SK-N-DZ (cell line): ENCODE data around the gene GRIK4.
A peak's percentile ranks its signal among the peaks of the same experiment; 100 is the strongest.
"Not testable (repeated sequence)": the region's sequence is repeated elsewhere in the genome, so short reads cannot be mapped to it uniquely, and the experiment has no call there.

Experiments used
- DNase-seq: peaks from one replicate; pipeline ENCODE4 v3.0.0-alpha.2; 2015; ENCODE audit warnings: low spot score

The GRIK4 gene

GRCh38 chr11:120985718-120986569 lies 474.4 kb downstream of the GRIK4 start:
- peak; percentile 32 for DNase-seq

- no peak for DNase-seq
Measured at GRCh38 chr11:120988603-120989002, 477.1 kb downstream of the GRIK4 start.

GRCh38 chr11:120991830-120992686 lies 480.5 kb downstream of the GRIK4 start:
- DNase-seq, result no peak

DNA sequence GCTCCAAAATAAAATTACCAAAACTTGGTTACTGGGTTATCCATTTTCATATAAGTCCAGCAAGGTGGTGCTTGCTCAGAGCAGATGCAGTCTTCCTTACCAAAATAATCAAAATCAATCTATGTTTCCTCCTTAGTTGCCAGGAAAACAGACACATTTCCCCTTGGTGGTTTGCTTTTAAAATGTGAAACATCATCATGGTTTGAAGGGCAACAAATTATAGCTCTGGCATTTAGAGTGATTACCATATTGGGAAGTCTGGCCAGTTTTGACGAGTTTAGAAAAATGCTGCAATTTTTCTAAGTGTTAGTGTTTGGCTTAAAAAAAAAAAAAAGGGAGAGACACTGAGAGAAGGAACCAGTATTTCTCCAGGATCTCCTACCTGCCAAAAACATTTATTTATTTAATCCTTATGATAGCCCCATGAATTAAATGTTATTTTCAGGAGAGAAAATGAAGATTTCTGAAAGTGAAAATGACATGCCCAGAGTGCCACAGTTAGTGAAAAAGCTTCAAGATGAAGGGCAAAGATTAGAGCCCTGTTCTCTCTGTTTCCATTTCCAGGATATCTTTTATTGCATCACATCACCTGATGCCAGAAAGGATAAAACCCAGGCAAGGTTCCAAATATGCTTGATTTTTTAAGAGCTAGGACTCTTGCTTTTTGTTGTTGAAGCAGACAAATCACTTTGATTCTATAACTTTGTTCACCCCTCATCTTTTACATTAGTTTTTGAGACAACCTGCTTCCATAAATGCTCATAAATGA lies 482.7 kb downstream of the GRIK4 start:
- no peak for DNase-seq

- DNase-seq, result no peak
Measured at GRCh38 chr11:120995184-120995583, 483.6 kb downstream of the GRIK4 start.

GRCh38 chr11:120996973-120997372 lies 485.4 kb downstream of the GRIK4 start:
- no peak for DNase-seq

GRCh38 chr11:120998581-120998980 lies 487.0 kb downstream of the GRIK4 start:
- DNase-seq, result no peak

DNA sequence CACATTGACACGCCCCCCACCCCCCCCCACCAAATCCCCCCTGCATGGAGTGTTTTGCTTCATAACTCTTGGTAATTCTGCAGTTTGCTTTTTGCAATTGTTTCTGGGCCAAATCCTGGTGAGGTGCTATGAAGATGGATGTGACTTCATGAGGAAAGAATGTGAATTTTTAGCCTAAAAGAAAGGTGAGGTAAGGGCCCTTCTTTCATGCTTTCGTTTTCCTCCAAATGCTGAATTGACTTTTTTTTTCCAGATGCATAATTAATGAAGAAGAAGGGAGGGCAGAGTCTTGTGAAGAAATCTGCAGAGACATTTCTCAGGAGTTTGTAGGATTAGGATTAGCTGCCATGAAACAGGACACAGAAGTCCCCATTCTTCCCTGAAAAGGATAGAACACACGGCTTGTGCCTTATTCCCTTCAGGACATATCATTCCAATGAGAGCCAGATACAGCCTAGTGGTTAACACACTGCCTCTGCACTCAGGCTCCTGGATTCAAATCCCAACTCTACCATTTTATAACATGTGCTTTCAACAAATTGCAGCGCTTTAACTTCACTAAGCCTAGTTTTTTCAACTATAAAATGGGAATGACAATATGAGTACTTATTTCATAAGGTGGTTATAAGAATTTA lies 492.8 kb downstream of the GRIK4 start:
- no peak for DNase-seq

- no peak for DNase-seq
Measured at GRCh38 chr11:121006922-121007321, 495.4 kb downstream of the GRIK4 start.

GRCh38 chr11:121008551-121008950 lies 497.0 kb downstream of the GRIK4 start:
- DNase-seq, result no peak

DNA sequence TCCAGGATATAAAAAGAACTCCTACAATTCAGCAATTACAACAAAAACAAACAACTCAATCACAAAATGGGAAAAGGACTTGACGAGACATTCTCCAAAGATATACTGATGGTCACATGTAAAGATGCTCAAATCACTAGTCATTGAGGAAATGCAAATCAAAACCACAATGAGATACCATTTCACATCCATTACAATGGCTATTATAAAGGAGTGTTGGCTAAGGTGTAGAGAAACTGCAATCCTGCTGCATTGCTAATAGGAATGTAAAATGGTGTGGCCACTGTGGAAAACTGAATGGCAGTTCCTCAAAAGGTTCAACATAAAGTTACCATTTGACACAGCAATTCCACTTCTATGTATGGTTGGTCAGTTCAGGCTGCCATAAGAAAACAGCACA lies 500.5 kb downstream of the GRIK4 start:
- DNase-seq, result no peak

- DNase-seq, result peak; percentile 5
Measured at GRCh38 chr11:121018746-121019145, 507.2 kb downstream of the GRIK4 start.

DNA sequence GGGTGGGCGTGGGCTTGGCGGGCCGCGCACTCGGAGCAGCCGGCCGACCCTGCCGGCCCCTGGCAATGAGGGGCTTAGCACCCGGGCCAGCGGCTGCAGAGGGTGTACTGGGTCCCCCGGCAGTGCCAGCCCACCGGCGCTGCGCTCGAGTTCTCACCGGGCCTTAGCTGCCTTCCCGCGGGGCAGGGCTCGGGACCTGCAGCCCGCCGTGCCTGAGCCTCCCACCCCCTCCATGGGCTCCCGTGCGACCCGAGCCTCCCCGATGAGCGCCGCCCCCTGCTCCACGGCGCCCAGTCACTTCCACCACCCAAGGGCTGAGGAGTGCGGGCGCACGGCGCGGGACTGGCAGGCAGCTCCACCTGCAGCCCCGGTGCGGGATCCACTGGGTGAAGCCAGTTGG lies 510.2 kb downstream of the GRIK4 start:
- DNase-seq, result not testable (repeated sequence)

GRCh38 chr11:121023848-121024751 lies 512.6 kb downstream of the GRIK4 start, which contains the start of gene TBCEL:
TBCEL (plus strand) TSS chr11:121024102; CDS start chr11:121045691, 21,589 bp downstream.
- peak; percentile 84 for DNase-seq

- no peak for DNase-seq
Measured at GRCh38 chr11:121024989-121025388, 513.4 kb downstream of the GRIK4 start.

DNA sequence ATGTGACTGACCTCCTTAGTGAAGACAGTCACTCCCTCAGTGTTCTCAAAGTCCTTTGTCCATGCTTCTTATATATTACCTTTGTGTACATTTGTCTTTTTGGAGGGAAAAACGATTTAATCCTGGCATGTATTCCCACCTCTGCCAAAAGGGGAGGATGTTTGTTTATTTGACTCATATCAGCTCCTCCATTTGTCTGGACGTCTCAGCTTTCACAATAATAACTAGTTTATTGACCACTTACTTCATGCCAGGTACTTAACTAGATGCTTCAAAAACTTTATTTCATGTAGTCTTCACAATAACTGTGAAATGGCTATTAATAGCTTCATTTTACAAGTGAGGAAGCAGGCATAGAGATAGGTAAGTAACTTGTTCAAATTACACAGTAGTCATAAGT lies 517.6 kb downstream of the GRIK4 start:
- DNase-seq, result no peak

GRCh38 chr11:121029813-121030445 lies 518.4 kb downstream of the GRIK4 start:
- no peak for DNase-seq

DNA sequence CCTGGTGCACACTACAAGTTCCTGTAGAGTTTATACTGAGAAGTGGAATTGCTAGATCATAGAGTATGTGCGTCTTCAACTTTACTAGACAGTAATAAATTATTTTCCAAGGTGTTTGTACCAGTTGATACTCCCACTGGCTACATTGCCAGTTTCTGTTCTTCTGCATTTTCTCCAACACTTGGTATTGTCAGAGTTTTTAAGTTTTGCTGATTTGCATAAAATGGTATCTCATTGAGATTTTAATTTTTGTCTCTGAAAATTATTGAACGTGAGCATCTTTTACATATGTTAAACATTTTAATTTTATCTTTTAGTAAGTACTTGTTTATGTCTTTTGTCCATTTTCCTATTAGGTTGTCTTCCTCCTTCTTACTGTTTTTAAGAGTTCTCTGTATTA lies 519.6 kb downstream of the GRIK4 start:
- no peak for DNase-seq

DNA sequence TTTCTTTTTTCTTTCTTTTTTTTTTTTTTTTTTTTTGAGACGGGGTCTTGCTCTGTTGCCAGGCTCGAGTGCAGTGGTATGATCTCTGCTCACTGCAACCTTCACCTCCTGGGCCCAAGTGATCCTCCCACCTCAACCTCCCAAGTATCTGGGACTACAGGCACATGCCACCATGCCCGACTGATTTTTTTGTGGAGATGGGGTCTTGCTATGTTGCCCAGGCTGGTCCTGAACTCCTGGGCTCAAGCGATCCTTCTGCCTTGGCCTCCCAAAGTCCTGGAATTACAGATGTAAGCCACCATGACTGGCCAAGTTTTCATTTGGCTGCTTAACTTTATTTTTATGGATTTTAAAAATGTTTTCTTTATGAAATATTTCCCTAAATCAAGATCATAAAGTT lies 520.1 kb downstream of the GRIK4 start:
- not testable (repeated sequence) for DNase-seq

DNA sequence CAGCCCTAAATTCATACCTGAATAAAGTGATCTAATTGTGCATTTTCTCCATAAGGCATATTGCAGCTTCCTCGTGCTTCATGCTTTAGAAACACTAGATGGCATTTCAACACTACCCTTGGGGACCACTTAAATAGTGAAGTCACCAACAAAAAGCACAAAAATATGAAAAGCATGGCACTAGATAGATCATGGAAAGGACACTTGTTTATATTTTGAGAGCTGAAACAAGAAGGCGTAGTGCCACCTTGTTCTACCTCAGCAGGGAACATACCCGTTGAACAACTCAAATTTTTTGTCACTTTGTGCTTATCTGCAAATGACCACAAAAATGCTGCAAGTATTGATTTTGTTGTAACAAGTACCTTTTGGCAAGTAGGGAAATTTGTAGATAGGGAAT lies 521.0 kb downstream of the GRIK4 start:
- no peak for DNase-seq
